T-helper 9 cell (primary cell): ENCODE data around the gene EML4.
"Not testable (repeated sequence)": the region's sequence is repeated elsewhere in the genome, so short reads cannot be mapped to it uniquely, and the experiment has no call there.

Source experiments
- DNase-seq: peaks from one replicate; pipeline ENCODE4 v3.0.0-alpha.2; 2020

EML4 gene

DNA sequence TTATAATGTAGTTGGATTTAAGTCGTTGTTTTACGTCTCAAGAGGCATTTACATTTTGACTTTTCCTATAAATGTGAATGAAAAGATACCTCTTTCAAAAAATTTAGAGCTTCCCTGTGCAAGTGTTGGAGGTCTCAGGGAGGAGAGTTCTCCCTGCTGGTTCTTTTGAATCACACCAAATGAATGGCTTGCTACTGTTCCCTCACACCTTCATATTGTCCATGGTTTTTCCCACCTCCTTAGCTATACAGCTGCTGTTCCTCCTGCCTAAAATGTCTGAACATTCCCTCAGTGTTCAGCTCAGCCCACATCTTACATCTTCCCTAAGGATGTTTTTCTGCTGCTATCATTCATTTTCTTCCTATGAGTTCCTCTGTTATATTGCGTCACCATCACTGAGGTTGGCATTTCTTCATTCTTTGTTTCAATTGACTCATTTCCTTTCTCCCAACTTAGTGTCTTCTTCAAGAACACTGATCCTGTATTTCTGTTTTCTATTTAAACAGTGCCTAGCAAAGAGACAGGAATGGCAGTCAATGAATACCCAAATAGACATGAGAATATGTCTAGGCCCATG, 145.8 kb downstream of the EML4 start:
- no peak for DNase-seq

- DNase-seq, result no peak
These were observed 146.8 kb downstream of the EML4 start for GRCh38 chr2:42315844-42316470.

- DNase-seq, result no peak
These were observed 147.8 kb downstream of the EML4 start for GRCh38 chr2:42316910-42317309.

- no peak for DNase-seq
These were observed 148.3 kb downstream of the EML4 start for GRCh38 chr2:42317486-42317885.

DNA sequence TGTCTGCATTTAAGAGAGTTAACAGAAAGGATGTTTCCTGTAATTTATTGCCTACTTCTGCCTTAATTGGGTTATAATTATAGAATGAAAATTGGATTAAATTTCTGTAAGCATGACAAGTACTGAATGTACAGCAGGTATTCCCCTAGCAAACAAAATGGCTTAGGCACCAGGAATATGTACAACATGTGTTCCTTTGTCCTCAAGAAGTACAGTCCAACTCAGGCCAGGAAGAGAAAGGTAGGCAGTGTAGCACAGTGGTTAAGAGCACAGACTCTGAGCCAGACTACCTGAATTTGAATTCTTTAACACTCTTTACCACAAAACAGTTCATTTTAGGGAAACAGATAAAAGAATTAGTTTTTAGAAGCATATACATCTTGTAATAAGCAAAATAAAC, 148.8 kb downstream of the EML4 start:
- no peak for DNase-seq

DNA sequence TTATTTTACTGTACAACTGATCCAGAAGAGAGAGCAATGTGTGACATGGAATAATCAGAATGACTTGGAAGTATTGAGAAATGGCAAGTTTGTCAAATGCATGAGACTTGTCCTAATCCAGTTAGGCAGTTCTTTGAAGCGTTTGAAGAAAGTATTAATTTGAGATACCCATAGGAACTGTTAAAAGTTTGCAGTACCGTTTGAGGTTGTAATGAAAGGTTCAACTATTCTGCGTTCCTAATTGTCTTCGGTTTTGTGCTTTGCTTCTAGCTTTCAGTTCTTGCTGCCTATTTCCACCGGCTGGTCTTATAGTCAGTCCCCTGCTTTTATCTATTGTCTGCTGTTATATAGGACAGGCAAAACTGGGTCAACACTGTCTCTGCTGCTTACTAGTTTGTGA, 150.1 kb downstream of the EML4 start:
- DNase-seq, result no peak

DNA sequence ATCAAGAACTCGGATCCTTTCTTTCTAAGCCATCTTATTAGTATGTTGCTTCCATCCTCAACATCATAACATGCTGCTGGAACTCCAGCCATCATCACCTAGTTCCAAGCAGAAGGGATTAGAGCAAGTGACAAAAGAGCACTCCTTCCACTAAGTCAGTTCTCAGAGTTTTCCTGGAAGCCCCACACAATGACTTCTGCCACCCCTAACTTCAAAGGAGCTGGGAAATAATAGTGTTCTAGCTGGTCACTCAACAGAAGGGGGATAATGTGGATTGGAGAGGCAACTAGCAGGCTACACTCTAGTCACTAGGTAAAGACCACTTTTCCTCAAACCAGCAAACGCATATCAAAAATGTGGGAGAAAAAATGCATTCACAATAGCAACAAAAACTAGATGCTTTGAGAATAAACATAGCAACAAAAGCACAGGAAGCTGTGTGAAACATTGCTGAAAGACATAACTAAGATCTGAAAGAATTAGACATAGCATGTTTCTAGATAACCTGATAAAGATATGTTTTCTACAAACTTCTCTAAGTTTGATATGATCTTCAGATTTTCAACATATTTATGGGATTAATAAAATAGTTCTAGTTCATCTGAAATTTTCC, 152.4 kb downstream of the EML4 start:
- no peak for DNase-seq

DNA sequence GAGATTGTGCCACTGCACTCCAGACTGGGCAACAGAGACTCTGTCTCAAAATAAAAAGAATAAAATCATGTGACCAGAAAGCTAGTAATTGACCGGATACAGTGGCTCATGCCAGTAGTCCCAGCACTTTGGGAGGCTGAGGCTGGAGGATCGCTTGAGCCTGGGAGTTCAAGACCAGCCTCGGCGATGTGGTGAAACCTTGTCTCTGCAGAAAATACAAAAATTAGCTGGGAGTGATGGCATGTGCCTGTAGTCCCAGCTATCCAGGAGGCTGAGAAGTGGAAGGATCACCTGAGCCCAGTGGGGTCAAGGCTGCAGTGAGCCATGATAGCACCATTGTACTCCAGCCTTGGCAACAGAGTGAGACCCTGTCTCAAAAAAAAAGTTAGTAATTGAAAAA, 155.1 kb downstream of the EML4 start:
- DNase-seq, result no peak

GRCh38 chr2:42324949-42325348, 155.8 kb downstream of the EML4 start:
- DNase-seq, result no peak

DNA sequence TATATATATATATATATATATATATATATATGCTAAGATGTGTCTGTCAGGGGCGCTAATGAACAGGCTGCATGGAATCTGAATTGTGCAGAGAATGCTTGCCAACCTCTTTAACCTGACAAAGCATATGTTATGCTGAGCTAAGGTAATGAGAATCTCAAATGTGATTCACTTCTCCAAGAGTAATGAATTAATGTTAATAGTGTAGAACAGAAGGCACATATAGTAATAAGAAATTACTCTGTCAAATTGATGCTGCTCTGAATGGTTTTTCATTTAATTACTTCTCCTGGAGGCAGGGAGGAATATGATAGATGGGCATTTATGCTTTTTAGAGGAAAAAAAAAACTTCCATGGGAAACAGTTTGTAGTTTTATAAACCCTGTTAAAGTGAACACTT, 156.5 kb downstream of the EML4 start:
- no peak for DNase-seq

GRCh38 chr2:42327125-42327524, 158.0 kb downstream of the EML4 start:
- no peak for DNase-seq

DNA sequence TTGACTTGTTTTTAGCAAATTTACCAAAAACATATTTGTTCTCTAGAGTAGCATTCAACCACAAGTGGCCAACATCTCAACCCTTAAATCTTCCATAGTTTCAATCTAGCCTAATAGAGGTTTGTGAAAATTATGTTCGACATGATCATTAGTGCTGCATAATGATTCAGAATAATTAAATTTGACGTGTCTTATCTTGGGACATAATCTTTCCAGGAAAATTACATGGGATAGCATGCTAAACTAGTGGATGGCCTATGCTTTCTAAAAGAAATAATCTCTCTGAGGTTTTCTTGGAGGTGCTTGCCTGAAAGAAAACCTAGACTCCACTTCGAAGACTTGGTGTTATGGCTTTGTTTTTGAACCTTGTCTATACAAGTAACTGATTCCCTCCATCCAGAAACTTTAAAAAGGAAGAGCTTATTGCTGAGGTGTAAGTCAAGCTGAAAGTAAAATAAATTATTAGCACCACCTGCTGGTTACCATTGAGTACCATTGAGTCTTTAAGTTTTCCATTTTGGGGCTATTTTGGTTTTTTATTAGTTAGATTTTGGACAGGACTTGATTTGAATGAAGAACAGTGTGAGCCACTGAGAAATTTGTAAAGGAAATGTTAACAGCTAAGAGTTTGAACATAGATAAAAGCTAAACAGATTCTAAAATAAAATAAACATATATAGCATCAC, 159.1 kb downstream of the EML4 start:
- no peak for DNase-seq

- no peak for DNase-seq
These were observed 159.8 kb downstream of the EML4 start for GRCh38 chr2:42328923-42329322.

DNA sequence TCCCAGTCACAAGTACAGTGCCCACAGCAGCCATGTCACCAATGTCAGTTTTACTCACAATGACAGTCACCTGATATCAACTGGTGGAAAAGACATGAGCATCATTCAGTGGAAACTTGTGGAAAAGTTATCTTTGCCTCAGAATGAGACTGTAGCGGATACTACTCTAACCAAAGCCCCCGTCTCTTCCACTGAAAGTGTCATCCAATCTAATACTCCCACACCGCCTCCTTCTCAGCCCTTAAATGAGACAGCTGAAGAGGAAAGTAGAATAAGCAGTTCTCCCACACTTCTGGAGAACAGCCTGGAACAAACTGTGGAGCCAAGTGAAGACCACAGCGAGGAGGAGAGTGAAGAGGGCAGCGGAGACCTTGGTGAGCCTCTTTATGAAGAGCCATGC, 160.6 kb downstream of the EML4 start:
- no peak for DNase-seq

GRCh38 chr2:42331569-42332284, 162.6 kb downstream of the EML4 start:
- DNase-seq, result no peak

GRCh38 chr2:42332575-42332974, 163.4 kb downstream of the EML4 start:
- no peak for DNase-seq

DNA sequence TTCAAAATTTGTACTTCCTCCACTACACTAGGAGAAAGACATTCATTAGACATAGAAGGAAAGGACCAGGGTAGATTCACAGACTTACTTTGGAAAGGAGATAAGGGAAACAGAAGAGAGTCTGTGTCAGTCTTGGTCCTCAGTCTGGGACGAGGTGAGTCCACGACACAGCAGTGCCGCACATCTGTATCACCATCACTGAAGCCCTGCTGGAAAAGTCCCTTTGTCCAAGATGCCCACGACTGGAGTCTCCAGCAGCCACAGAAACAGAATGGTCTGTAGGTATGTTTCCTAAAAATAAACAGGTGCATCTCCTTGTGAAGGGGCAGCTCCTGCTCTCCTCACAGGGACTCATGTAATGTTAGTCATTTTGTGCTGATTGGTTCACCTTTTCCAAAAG, 164.4 kb downstream of the EML4 start:
- DNase-seq, result no peak

DNA sequence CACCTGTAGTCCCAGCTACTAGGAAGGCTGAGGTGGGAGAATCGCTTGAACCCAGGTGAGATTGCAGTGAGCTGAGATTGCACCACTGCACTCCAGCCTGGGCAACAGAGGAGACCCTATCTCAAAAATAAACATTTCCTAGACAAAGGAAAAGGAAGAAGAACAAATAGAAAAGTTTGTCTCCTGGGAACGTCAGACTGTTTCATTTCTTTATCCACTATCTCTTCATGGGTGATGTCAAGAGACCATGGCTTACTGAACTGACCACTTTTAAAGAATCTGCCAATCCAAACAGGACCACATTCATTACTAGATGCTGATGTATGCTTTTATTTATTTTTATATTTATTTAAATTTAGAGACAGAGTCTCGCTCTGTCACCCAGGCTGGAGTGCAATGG, 165.1 kb downstream of the EML4 start:
- no peak for DNase-seq

GRCh38 chr2:42334865-42335264, 165.7 kb downstream of the EML4 start:
- DNase-seq, result not testable (repeated sequence)

DNA sequence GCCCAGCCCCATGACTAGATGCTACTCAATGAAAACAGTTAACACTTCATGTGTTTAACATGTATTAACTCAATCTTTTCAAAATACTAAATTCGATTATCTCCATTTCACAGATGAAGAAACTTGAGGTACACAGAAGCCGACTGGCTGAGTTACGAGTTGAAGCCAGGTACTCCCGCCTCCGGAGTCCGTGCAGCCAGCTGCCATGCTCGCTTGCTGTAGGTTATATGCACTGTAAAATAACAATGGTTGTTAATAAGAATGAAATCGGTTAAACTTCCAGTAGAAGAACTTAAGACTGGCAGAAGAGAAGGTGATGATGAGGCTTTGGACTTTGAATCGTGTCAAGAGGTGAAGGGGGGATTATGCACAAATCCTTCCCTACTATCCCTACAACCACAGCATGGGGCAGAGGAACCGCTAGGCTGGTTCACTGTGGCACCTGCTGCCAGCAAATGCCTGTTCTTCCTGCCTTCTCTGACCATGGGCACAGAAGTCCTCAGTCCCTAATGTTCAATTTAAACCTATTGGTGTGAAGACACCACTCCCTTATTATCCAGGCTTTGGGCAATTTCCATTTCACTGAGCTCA, 166.5 kb downstream of the EML4 start:
- no peak for DNase-seq

DNA sequence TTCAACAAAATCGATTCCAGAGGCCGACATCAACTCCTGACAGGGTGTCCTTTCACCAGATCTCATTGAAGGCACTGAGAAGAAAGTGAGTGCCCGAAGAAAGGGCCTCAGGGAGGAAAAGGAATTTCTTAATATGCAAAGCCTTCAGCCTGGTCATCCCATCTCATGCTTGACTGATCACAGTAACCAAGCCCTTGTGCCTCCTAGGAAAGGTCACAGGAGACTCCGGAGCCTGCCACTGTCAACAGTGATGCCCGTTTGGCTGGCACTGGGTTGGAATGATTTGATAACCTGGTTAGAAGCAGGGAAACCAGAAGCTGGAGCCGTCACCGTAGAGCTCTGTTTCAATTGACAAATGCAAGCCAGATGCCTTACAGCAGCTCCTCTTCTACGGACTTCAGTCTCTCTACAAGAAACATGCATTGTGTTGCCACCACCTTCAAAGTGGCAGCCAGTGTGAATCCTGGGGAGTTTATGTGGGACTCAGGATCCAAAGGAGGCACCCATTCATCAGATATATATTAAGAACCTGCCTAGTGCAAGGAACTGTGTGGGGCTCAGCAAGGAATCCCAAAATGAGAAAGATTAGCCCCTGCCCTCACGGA, 167.3 kb downstream of the EML4 start:
- no peak for DNase-seq

DNA sequence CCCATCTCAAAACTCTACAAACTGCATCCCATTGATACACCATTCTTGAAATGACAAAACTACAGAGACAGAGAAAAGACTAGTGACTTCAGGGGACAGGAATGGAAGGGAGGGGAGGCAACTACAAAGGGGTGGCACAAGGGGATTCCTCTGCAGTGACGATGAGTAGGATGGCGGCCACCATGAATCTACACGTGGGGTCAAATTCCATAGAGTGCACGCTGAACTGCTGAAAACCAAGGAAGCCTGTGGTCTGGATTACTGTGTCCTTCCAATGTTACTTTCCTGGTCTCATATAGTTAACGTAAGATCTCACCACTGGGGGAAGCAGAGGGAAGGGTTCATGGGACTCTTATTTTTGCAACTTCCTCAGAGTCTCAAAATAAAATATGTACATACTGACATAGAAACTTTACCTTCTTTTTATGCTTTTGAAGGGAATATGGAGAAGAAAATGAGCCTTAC, 168.2 kb downstream of the EML4 start:
- no peak for DNase-seq
